SK-N-SH (cell line): ENCODE results near the gene ACER3.

ENCODE experiments used
- EP300 ChIP-seq, 2 experiments: IDR thresholded peaks; 2 replicates each; pipeline versions ENCODE4 v1.4.0 to v1.6.1; 2012; ENCODE audit warnings: borderline replicate concordance in 1 of 2, low read depth in 1 of 2, low read length in 1 of 2
- POLR2AphosphoS5 ChIP-seq: IDR thresholded peaks from 2 replicates; pipeline ENCODE4 v1.6.1; 2012; ENCODE audit warnings: low read depth, low read length
- RAD21 ChIP-seq: IDR thresholded peaks from 2 replicates; pipeline ENCODE4 v1.6.1; 2012; ENCODE audit warnings: mild to moderate bottlenecking, low read length
- SIN3A ChIP-seq: IDR thresholded peaks from 2 replicates; pipeline ENCODE4 v1.6.1; 2012; ENCODE audit warnings: low read depth, mild to moderate bottlenecking, low read length, moderate library complexity, borderline replicate concordance
- YY1 ChIP-seq: IDR thresholded peaks from 2 replicates; pipeline ENCODE4 v1.4.0; 2012; ENCODE audit warnings: low read depth, mild to moderate bottlenecking
- TF ChIP-seq, protein P1 (sequence below): IDR thresholded peaks from 2 replicates; pipeline ENCODE4 v1.6.1; 2012; ENCODE audit warnings: mild to moderate bottlenecking, low read depth, low read length, moderate library complexity

DNA sequence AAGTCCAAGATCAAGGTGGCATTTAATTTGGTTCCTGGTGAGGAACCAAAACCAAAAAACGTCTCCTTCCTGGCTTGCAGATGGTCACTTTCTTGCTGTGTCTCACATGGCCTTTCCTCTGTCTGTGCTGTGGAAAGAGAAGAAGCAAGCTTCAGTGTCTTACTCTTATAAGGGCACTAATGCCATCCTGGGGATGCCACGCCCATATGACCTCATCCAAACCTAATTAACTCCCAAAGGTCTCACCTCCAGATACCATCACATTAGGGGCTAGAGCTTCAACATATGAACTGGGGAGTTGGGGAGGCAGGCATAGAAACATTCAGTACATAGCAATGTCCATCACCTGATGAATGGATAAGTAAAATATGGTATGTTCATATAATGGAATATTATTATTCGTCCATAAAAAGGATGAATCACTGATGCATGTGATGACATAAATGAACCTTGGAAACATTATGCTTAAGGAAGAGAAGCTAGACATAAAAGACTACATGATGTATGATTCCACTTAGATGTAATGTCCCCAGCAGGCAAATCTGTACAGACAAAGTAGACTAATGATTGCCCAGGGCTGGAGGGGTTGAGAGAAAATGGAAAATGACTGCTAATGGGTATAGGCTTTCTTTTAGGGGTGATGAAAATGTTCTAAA, 94.9 kb downstream of the ACER3 start:
- TF ChIP-seq SIN3A (no peak), EP300 (IDR thresholded peaks at IDR 0.05; ENCODE audit: borderline replicate concordance in 1 of 2, low read depth in 1 of 2, low read length in 1 of 2) (no peak), RAD21 (no peak), POLR2AphosphoS5 (no peak), YY1 (no peak)
- TF ChIP-seq, protein P1, sequence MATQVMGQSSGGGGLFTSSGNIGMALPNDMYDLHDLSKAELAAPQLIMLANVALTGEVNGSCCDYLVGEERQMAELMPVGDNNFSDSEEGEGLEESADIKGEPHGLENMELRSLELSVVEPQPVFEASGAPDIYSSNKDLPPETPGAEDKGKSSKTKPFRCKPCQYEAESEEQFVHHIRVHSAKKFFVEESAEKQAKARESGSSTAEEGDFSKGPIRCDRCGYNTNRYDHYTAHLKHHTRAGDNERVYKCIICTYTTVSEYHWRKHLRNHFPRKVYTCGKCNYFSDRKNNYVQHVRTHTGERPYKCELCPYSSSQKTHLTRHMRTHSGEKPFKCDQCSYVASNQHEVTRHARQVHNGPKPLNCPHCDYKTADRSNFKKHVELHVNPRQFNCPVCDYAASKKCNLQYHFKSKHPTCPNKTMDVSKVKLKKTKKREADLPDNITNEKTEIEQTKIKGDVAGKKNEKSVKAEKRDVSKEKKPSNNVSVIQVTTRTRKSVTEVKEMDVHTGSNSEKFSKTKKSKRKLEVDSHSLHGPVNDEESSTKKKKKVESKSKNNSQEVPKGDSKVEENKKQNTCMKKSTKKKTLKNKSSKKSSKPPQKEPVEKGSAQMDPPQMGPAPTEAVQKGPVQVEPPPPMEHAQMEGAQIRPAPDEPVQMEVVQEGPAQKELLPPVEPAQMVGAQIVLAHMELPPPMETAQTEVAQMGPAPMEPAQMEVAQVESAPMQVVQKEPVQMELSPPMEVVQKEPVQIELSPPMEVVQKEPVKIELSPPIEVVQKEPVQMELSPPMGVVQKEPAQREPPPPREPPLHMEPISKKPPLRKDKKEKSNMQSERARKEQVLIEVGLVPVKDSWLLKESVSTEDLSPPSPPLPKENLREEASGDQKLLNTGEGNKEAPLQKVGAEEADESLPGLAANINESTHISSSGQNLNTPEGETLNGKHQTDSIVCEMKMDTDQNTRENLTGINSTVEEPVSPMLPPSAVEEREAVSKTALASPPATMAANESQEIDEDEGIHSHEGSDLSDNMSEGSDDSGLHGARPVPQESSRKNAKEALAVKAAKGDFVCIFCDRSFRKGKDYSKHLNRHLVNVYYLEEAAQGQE, result no peak
